Thyroid gland (tissue), 4 donors: ENCODE results near the gene RIT2.

Source experiments
- POLR2A ChIP-seq, 2 donors: fragments of 450-650 bp; IDR thresholded peaks; one replicate each; pipeline ENCODE4 v1.6.1; 2017; ENCODE audit warnings: antibody characterized with exemption in 2 of 2, mild to moderate bottlenecking in 2 of 2, moderate library complexity in 1 of 2
- TF ChIP-seq, protein P1 (sequence below), 6 experiments: fragments of 200-600 bp in 3 of 6; fragments of 450-650 bp in 3 of 6; sonication (generic) in 3 of 6; IDR thresholded peaks; one replicate each; pipeline ENCODE4 v1.5.1; 2016 to 2019; ENCODE audit warnings: antibody characterized with exemption in 6 of 6, mild to moderate bottlenecking in 2 of 6, inconsistent platforms in 1 of 6, moderate library complexity in 1 of 6

GRCh38 chr18:42839408-42839807 lies 276.1 kb downstream of the RIT2 start:
- TF ChIP-seq, protein P1, sequence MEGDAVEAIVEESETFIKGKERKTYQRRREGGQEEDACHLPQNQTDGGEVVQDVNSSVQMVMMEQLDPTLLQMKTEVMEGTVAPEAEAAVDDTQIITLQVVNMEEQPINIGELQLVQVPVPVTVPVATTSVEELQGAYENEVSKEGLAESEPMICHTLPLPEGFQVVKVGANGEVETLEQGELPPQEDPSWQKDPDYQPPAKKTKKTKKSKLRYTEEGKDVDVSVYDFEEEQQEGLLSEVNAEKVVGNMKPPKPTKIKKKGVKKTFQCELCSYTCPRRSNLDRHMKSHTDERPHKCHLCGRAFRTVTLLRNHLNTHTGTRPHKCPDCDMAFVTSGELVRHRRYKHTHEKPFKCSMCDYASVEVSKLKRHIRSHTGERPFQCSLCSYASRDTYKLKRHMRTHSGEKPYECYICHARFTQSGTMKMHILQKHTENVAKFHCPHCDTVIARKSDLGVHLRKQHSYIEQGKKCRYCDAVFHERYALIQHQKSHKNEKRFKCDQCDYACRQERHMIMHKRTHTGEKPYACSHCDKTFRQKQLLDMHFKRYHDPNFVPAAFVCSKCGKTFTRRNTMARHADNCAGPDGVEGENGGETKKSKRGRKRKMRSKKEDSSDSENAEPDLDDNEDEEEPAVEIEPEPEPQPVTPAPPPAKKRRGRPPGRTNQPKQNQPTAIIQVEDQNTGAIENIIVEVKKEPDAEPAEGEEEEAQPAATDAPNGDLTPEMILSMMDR (IDR thresholded peaks at IDR 0.05), result no peak
- TF ChIP-seq POLR2A (IDR thresholded peaks at IDR 0.05), result no peak
